PFSK-1 (cell line): ENCODE data around the gene FUT1.

Experiments used
- FOXP2 ChIP-seq: optimal IDR thresholded peaks from 2 replicates; pipeline ENCODE3; 2011; ENCODE audit warnings: borderline replicate concordance, control low read depth, inconsistent platforms; ENCODE audit not compliant: insufficient read depth; ENCODE audit errors: extremely low read length, extremely low read depth
- POLR2AphosphoS5 ChIP-seq: IDR thresholded peaks from 2 replicates; pipeline ENCODE4 v1.6.1; 2012; ENCODE audit warnings: low read depth, mild to moderate bottlenecking, control low read depth, low read length, moderate library complexity
- REST ChIP-seq, 2 experiments: IDR thresholded peaks; 2 replicates each; pipeline versions ENCODE4 v1.6.1 to v1.8.0; 2011 to 2012; ENCODE audit warnings: low read depth in 2 of 2, low read length in 2 of 2, control low read depth in 1 of 2, inconsistent platforms in 1 of 2, mild to moderate bottlenecking in 1 of 2, moderate library complexity in 1 of 2; ENCODE audit not compliant: insufficient read depth in 1 of 2
- SIN3A ChIP-seq: IDR thresholded peaks from 2 replicates; pipeline ENCODE4 v1.6.1; 2012; ENCODE audit warnings: mild to moderate bottlenecking, low read length, moderate library complexity, borderline replicate concordance; ENCODE audit not compliant: insufficient read depth
- TAF1 ChIP-seq: IDR thresholded peaks from 2 replicates; pipeline ENCODE4 v1.6.1; 2012; ENCODE audit warnings: low read length, control low read depth, borderline replicate concordance; ENCODE audit not compliant: insufficient read depth

Gene FUT1

DNA sequence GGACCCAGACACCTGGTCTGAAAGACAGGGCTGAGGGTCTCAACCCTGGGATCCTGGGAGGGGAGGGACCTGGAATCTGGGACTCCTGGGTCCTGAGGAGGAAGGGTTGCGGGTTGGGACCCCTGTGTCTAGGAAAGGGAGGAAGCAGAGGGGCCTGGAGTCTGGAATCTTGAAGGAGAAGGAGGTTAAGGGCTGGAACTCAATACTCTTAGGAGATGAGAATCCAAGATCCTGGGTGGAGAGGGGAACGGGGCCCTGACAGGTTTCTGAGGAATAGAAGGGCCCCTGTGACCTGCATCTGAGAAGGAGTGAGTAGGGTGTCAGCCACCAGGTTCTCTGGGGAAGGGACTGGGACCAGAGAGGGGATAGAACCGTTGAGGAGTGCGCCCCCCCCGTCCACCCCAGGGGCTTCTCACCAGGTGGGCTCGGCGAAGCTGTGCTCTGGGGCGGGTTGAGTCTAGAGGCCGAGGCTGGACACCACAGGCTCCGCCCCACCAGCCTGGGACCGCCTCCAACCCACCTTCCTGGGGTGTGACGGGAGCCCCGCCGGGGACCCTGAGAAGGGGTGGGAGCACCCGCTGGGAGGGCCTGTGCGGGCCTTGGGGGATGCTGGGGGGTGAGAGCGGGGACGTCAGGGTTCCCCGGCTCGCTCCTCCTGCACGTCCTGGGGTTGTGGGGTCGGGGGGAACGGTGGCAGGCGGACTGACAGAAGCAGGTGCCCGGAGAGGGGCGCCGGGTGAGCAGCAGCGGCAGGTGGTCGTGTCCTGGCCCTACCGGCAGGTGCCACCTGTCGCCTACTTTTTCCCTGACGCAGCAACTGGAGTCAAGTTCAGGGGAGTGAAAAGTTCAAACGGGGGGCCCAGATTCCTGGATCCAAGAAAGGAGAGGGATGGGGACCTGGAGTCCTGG is 32.9 kb downstream of the FUT1 start, which contains the start of gene MAMSTR:
TSS of gene MAMSTR (minus strand) at position 463 of the 909 bp plus-strand sequence. CDS start 694 bp downstream, outside the sequence.
- TF ChIP-seq SIN3A, result no peak
- no peak for TF ChIP-seq POLR2AphosphoS5
- no peak for TF ChIP-seq REST (IDR thresholded peaks at IDR 0.05; ENCODE audit: insufficient read depth in 1 of 2, low read depth in 2 of 2, low read length in 2 of 2)
- no peak for TF ChIP-seq TAF1

GRCh38 chr19:48718711-48719231 is 33.7 kb downstream of the FUT1 start:
- TF ChIP-seq TAF1 (no peak), FOXP2 (no peak), POLR2AphosphoS5 (no peak), REST (IDR thresholded peaks at IDR 0.05; ENCODE audit: insufficient read depth in 1 of 2, low read depth in 2 of 2, low read length in 2 of 2) (no peak), SIN3A (no peak)

DNA sequence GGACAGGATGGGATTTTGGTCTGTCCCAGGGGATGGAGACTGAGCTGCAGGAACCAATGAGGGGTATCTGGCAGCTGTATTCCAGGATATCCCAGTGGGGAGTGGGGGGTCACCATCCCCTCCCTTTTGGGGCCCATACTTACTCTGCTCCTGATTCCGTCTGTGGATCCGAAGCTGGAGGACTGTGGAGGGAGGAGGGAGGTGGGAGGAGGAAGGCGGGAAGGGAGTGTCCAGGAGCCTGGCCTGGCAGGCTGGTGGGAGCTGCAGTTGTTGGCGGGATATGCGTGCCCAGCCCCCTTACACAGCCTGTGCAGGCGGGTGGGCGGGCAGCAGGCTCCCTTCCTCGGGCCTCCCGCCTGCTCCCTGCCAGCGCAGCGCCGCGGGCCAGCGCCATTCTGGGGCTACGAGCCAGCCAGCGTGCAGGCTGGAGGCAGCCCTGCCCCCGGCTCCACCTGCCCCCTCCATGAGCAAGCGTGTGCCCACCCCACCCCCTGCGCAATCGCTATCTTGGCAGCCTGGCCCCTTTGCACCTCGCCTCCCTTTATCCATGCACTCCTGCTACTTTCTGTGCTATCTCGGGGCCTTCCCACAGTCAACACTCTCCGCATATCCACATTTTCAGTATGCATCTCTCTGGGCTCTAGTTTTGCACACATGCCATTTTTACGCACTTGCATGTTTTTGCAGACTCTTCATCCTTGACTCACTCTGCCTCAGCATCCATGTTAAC is 35.7 kb downstream of the FUT1 start:
- TF ChIP-seq SIN3A, result peak; percentile 46; the same call in 1 of the 2 replicates
- peak; percentile 33 for TF ChIP-seq FOXP2
- no peak for TF ChIP-seq REST (IDR thresholded peaks at IDR 0.05; ENCODE audit: insufficient read depth in 1 of 2, low read depth in 2 of 2, low read length in 2 of 2)
- peak; percentile 83 for TF ChIP-seq POLR2AphosphoS5
- no peak for TF ChIP-seq TAF1

GRCh38 chr19:48715681-48716171 is 36.7 kb downstream of the FUT1 start:
- TF ChIP-seq POLR2AphosphoS5 (no peak), FOXP2 (no peak), SIN3A (no peak), REST (IDR thresholded peaks at IDR 0.05; ENCODE audit: insufficient read depth in 1 of 2, low read depth in 2 of 2, low read length in 2 of 2) (no peak), TAF1 (no peak)
